ENCODE results near the gene PAX9. TPM values are rescaled to one million over a fixed set of nuclear protein-coding genes. Genes with fewer than 3 reads are reported as not detected.

PAX9 gene
- total RNA-seq, 4 donors from 2014 or later, result 0.26 to 0.98 (median 0.29) TPM; not detected in 1

DNA sequence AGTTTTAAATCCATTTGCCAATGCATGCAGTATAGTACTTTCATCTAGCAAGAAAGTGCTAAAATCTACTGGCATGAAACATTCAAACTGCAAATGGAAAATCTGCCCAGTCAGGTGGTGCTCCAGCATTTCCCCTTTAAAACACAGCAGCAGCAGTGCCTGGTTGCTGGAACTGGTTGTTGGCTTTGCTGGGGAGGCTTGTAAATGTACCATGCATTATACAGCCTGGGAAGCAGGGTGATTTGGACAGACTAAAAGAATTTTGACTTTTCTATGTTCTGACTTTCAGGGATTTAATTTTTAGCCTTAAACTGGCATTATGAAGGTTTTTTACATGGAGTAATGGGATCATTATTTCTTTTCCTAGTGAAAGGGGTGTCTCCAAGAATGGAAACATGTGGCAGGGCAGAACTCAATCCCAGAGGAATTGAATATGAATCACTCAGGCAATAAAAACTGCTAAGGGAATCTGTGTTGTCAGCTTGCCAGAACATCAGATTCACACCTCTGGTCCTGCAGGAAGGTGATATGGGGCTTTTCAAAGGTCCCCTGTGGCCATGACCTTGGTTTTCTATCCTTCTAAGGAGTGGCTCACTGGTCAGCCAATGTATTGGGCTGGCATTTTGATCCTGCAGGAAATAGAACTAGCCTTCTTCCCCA lies 9.0 kb upstream of the PAX9 start:
- Histone ChIP-seq H3K9me3 (no peaks in the 10 kb centered on the region), H3K4me1 (peaks cover 0 to 2% of the 10 kb centered on the region in 2 donors), H3K4me3 (no peak overlapping the region), H3K36me3 (no peaks in the 10 kb centered on the region), H3K27me3 (peaks cover 11 to 79% of the 10 kb centered on the region in 2 donors), H3K27ac (no peak overlapping the region)
- TF ChIP-seq POLR2A (IDR thresholded peaks at IDR 0.05), result no peak
- DNase-seq, result no peak
- intact Hi-C loops (cut with DNase I; ENCODE audit: low total_unique reads), result no loop called here

GRCh38 chr14:36653413-36653812 lies 8.2 kb upstream of the PAX9 start:
- DNase-seq, result no peak
- intact Hi-C loops (cut with DNase I; ENCODE audit: low total_unique reads), result no loop called here
- Histone ChIP-seq H3K9me3 (no peaks in the 10 kb centered on the region), H3K4me1 (no peaks in the 10 kb centered on the region), H3K36me3 (no peaks in the 10 kb centered on the region), H3K27me3 (peaks cover 11 to 78% of the 10 kb centered on the region in 2 donors), H3K4me3 (no peak overlapping the region), H3K27ac (no peak overlapping the region)
- no peak for TF ChIP-seq CTCF (IDR thresholded peaks at IDR 0.05)
- TF ChIP-seq POLR2A (IDR thresholded peaks at IDR 0.05), result no peak

DNA sequence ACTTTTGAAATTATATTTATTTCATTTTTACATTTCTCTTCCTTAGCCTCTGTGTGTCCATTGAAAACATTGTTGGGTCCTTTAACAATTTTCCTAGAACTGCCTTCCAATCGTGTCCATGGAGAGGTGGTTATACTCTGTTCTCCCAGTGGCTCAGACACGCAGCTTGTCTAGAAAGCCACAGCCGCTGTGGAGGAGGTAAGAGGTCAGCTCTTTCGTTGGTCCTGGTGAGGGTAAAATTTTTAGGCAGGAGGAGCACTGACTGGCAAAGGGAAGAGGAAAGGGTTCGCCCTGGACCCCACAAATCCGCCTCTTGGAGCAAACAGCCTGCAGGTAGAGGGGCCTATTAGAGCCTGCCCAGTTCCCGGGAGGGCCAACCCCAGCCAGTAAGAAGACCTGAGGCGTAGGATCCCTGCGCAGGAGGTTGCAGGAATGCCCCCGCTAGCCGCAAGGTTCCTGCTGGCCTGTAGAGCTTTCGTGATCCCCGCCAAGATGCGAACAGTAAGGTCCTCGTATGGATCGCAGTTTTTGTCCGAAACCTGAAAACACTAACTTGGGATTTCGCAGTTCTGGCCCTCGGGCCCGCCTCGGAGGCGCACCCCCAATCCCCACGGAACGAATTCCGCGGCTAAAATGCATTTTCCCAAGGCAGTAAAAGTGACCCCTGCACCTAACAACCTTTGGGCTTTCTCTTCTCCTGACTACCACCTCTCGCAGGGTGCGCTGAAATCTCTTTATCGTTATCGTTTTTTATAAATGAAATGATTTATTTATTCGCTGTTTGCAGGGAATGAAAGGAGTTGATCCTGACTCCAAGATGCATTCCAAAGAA lies 7.5 kb upstream of the PAX9 start:
- DNase-seq, result no peak
- Histone ChIP-seq H3K27ac (no peak overlapping the region), H3K9me3 (no peaks in the 10 kb centered on the region), H3K27me3 (peaks cover 11 to 77% of the 10 kb centered on the region in 2 donors), H3K36me3 (no peaks in the 10 kb centered on the region), H3K4me3 (no peak overlapping the region), H3K4me1 (no peaks in the 10 kb centered on the region)
- TF ChIP-seq POLR2A (IDR thresholded peaks at IDR 0.05) (no peak), CTCF (IDR thresholded peaks at IDR 0.05) (no peak)
- intact Hi-C loops (cut with DNase I; ENCODE audit: low total_unique reads), result no loop called here

DNA sequence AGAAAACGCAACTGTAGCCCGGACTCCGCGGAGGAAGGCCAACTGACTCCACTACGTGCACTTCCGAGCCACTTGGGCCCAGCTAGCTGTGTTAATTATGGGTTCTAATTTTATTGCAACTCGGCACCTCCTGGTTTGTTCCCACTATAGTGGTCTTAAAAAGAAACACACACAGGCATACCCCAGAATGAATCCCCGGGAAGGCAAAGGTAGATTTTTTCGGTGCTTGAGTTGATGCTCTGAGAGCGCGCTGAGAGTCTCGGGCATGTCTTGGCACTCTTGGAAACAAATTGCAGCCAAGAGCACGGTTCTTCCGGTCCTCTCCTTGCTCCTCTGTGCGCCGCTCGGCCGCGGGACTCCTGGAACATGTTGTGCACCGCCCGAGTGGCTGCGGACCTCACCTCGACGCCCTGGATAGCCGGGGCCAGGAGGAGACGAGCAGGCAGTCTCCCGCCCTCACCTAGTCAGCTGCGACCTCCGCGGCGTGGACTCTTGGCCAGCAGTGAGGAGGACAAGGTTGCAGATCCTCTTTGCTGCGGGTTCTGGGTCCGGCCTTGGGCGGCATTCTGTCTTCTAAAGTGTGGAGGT lies 6.8 kb upstream of the PAX9 start:
- H3K9me3 ChIP-seq, result no peaks in the 10 kb centered on the region
- no peaks in the 10 kb centered on the region for H3K36me3 ChIP-seq
- TF ChIP-seq POLR2A (IDR thresholded peaks at IDR 0.05), result no peak
- no peak for TF ChIP-seq CTCF (IDR thresholded peaks at IDR 0.05)
- intact Hi-C loops (cut with DNase I; ENCODE audit: low total_unique reads), result no loop called here
- H3K4me3 ChIP-seq, result no peak overlapping the region
- H3K4me1 ChIP-seq, result no peaks in the 10 kb centered on the region
- DNase-seq, result no peak
- H3K27ac ChIP-seq, result no peak overlapping the region
- peaks cover 15 to 77% of the 10 kb centered on the region in 2 donors for H3K27me3 ChIP-seq

DNA sequence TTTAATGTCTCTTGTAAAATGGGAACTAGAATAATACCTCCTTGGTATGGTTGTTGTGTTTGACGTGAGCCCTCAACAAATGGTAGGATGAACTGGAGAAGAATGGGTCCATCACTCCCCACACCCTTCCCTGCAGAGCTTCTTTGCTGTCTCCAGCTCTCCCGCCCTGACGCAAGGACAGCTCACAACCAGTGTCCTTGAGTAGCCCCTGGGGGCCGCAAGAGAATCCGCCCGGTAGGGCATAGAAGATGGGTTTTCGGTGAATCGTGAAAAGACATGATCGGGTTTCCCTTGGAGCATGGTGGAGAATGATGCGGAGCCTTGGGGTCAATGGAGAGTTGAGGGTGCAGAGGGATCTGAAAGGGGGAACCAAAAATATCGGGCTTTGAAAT lies 6.1 kb upstream of the PAX9 start:
- H3K27ac ChIP-seq, result no peak overlapping the region
- no peaks in the 10 kb centered on the region for H3K36me3 ChIP-seq
- TF ChIP-seq CTCF (IDR thresholded peaks at IDR 0.05) (no peak), POLR2A (IDR thresholded peaks at IDR 0.05) (no peak)
- intact Hi-C loops (cut with DNase I; ENCODE audit: low total_unique reads), result no loop called here
- H3K27me3 ChIP-seq, result peaks cover 15 to 78% of the 10 kb centered on the region in 2 donors
- H3K9me3 ChIP-seq, result no peaks in the 10 kb centered on the region
- no peak overlapping the region for H3K4me3 ChIP-seq
- no peak for DNase-seq
- no peaks in the 10 kb centered on the region for H3K4me1 ChIP-seq

All from uterus (tissue), 4 donors.